HG03196 (cell line): ENCODE results near the gene SLC2A8.
A peak's percentile ranks its signal among the peaks of the same experiment; 100 is the strongest.

Experiments
- ATAC-seq: cut with Tn5 transposase; IDR thresholded peaks from one replicate; pipeline ENCODE4 v1.9.1; 2021; ENCODE audit not compliant: unreplicated experiment

SLC2A8 gene

GRCh38 chr9:127396808-127397645 lies at the start of gene SLC2A8:
SLC2A8 (plus strand) TSS chr9:127397169; CDS start chr9:127397231, 62 bp downstream.
- ATAC-seq: peak; percentile 95

GRCh38 chr9:127347831-127348776 lies 48.9 kb upstream of the SLC2A8 start:
- no peak for ATAC-seq

- ATAC-seq: no peak
Observed at GRCh38 chr9:127349483-127350113, 47.4 kb upstream of the SLC2A8 start.

GRCh38 chr9:127351182-127352166 lies 45.5 kb upstream of the SLC2A8 start:
- ATAC-seq: no peak

GRCh38 chr9:127353882-127354281 lies 43.1 kb upstream of the SLC2A8 start:
- ATAC-seq: no peak

GRCh38 chr9:127356906-127357305 lies 40.1 kb upstream of the SLC2A8 start:
- no peak for ATAC-seq

- ATAC-seq: no peak
Observed at GRCh38 chr9:127358023-127358535, 38.9 kb upstream of the SLC2A8 start.

- ATAC-seq: no peak
Observed at GRCh38 chr9:127358770-127359169, 38.2 kb upstream of the SLC2A8 start.

GRCh38 chr9:127360250-127360649 lies 36.7 kb upstream of the SLC2A8 start:
- no peak for ATAC-seq

- ATAC-seq: no peak
Observed at GRCh38 chr9:127360829-127361228, 36.1 kb upstream of the SLC2A8 start.

- no peak for ATAC-seq
Observed at GRCh38 chr9:127361561-127361960, 35.4 kb upstream of the SLC2A8 start.

GRCh38 chr9:127362829-127363228 lies 34.1 kb upstream of the SLC2A8 start:
- no peak for ATAC-seq

- ATAC-seq: no peak
Observed at GRCh38 chr9:127365461-127365860, 31.5 kb upstream of the SLC2A8 start.

- ATAC-seq: no peak
Observed at GRCh38 chr9:127366594-127366993, 30.4 kb upstream of the SLC2A8 start.

GRCh38 chr9:127368852-127369402 lies 28.0 kb upstream of the SLC2A8 start:
- ATAC-seq: no peak

GRCh38 chr9:127369428-127369827 lies 27.5 kb upstream of the SLC2A8 start:
- ATAC-seq: no peak

- ATAC-seq: no peak
Observed at GRCh38 chr9:127370147-127370579, 26.8 kb upstream of the SLC2A8 start.

GRCh38 chr9:127370672-127371648 lies 26.0 kb upstream of the SLC2A8 start:
- no peak for ATAC-seq
